Left ventricle myocardium inferior (tissue), 1 donor: Measurements from ENCODE around the gene STKLD1. TPM values are rescaled to one million over a fixed set of nuclear protein-coding genes. Genes with fewer than 3 reads are reported as not detected.

ENCODE experiments used
- DNase-seq: peaks from one replicate; pipeline ENCODE4 v3.0.0-alpha.2; 2020
- H3K27ac ChIP-seq: fragments of 200-600 bp; replicated peaks from 2 replicates; pipeline ENCODE4 v1.8.0; 2021
- H3K27me3 ChIP-seq: fragments of 200-600 bp; 2 replicates; pipeline ENCODE4 v1.8.0; 2021; ENCODE audit warnings: low read depth
- H3K36me3 ChIP-seq: fragments of 200-600 bp; 2 replicates; pipeline ENCODE4 v1.8.0; 2021
- H3K4me1 ChIP-seq: fragments of 200-600 bp; 2 replicates; pipeline ENCODE4 v1.8.0; 2021
- H3K4me3 ChIP-seq: fragments of 200-600 bp; 2 replicates; pipeline ENCODE4 v1.8.0; 2021; ENCODE audit warnings: mild to moderate bottlenecking, moderate library complexity
- H3K9me3 ChIP-seq: fragments of 200-600 bp; replicated peaks from 2 replicates; pipeline ENCODE4 v1.8.0; 2021
- CTCF ChIP-seq: fragments of 200-600 bp; IDR thresholded peaks from 2 replicates; pipeline ENCODE4 v1.8.0; 2021; ENCODE audit warnings: antibody characterized with exemption, mild to moderate bottlenecking, borderline replicate concordance
- intact Hi-C: fragments of 100-400 bp; cut with micrococcal nuclease; formaldehyde crosslinking; loops from one replicate; pipeline ENCODE4 v1.11.0; 2022
- total RNA-seq: library from RNA; stranded (reverse); fragmentation: NEBNext Ultra II Directional; extraction: Animal tissue kit (Norgen Biotek cat#: 25700); gene quantifications from one replicate; pipeline ENCODE4 v1.2.1, GENCODE V29; 2021
- donor health status: DM: no; HTN: yes; CAD: no; lungs with severe emphysema.

Gene STKLD1
- total RNA-seq, 1 donor from 2014 or later: not detected

- H3K27ac ChIP-seq: no peak overlapping the region
- peaks cover 54% of the 10 kb centered on the region for H3K36me3 ChIP-seq
- no peaks in the 10 kb centered on the region for H3K9me3 ChIP-seq
- H3K27me3 ChIP-seq: no peaks in the 10 kb centered on the region
- intact Hi-C loops: no loop called here
- H3K4me3 ChIP-seq: no peak overlapping the region
- H3K4me1 ChIP-seq: peaks cover 36% of the 10 kb centered on the region
- no peak for DNase-seq
- TF ChIP-seq CTCF: no peak
These were observed 39.0 kb downstream of the STKLD1 start for GRCh38 chr9:133415170-133415569.

- Histone ChIP-seq H3K4me3 (peak within 1 kb of the TSS; percentile 98), H3K4me1 (peaks cover 36% of the 10 kb centered on the region), H3K9me3 (no peaks in the 10 kb centered on the region), H3K27me3 (no peaks in the 10 kb centered on the region), H3K27ac (peak within 1 kb of the TSS; percentile 92), H3K36me3 (peaks cover 27% of the 10 kb centered on the region)
- peak; percentile 80 for DNase-seq
- TF ChIP-seq CTCF: no peak
- intact Hi-C loops: no loop called here
These were observed 41.6 kb downstream of the STKLD1 start, which contains the start of gene REXO4 for GRCh38 chr9:133417541-133418461. Gene REXO4 (minus strand): TSS chr9:133418010. CDS start chr9:133417844, 166 bp downstream.

GRCh38 chr9:133419005-133419404 lies 42.8 kb downstream of the STKLD1 start:
- TF ChIP-seq CTCF: no peak
- intact Hi-C loops: no loop called here
- no peak for DNase-seq
- Histone ChIP-seq H3K36me3 (peaks cover 15% of the 10 kb centered on the region), H3K4me3 (peak overlapping the region; percentile 98), H3K27ac (no peak overlapping the region), H3K4me1 (peaks cover 36% of the 10 kb centered on the region), H3K27me3 (no peaks in the 10 kb centered on the region), H3K9me3 (no peaks in the 10 kb centered on the region)

- intact Hi-C loops: no loop called here
- no peak for TF ChIP-seq CTCF
- H3K9me3 ChIP-seq: no peaks in the 10 kb centered on the region
- peaks cover 33% of the 10 kb centered on the region for H3K4me1 ChIP-seq
- peaks cover 1% of the 10 kb centered on the region for H3K36me3 ChIP-seq
- no peak overlapping the region for H3K27ac ChIP-seq
- H3K4me3 ChIP-seq: no peak overlapping the region
- DNase-seq: no peak
- peaks cover 6% of the 10 kb centered on the region for H3K27me3 ChIP-seq
These were observed 44.2 kb downstream of the STKLD1 start for GRCh38 chr9:133420392-133420827.

- peaks cover 19% of the 10 kb centered on the region for H3K4me1 ChIP-seq
- intact Hi-C loops: no loop called here
- no peak within 1 kb of the TSS for H3K27ac ChIP-seq
- no peak for TF ChIP-seq CTCF
- peaks cover 21% of the 10 kb centered on the region for H3K27me3 ChIP-seq
- no peak for DNase-seq
- H3K4me3 ChIP-seq: no peak within 1 kb of the TSS
- peaks cover 5% of the 10 kb centered on the region for H3K36me3 ChIP-seq
- H3K9me3 ChIP-seq: no peaks in the 10 kb centered on the region
These were observed 45.7 kb downstream of the STKLD1 start, which contains the start of gene ADAMTS13 for GRCh38 chr9:133421615-133422542. Gene ADAMTS13 (plus strand): TSS chr9:133422367. CDS start chr9:133422444, 77 bp downstream.
